H1 (cell line): Measurements from ENCODE around the gene OPA3. TPM values are rescaled to one million over a fixed set of nuclear protein-coding genes. Genes with fewer than 3 reads are reported as not detected.

Source experiments
- ATF3 ChIP-seq: IDR thresholded peaks from 2 replicates; pipeline ENCODE4 v1.6.1; 2011; ENCODE audit warnings: low read depth, mild to moderate bottlenecking, low read length; ENCODE audit not compliant: insufficient read depth
- EP300 ChIP-seq, 2 experiments: IDR thresholded peaks; 1 replicate in 1 of 2; 2 replicates in 1 of 2; pipeline ENCODE4 v1.6.1; 2011 to 2012; ENCODE audit warnings: low read depth in 2 of 2, low read length in 2 of 2, mild to moderate bottlenecking in 2 of 2, borderline replicate concordance in 1 of 2, inconsistent platforms in 1 of 2, moderate library complexity in 1 of 2
- FOSL1 ChIP-seq: IDR thresholded peaks from 2 replicates; pipeline ENCODE4 v1.6.1; 2011; ENCODE audit warnings: mild to moderate bottlenecking, low read depth, low read length, moderate library complexity; ENCODE audit not compliant: insufficient read depth
- RAD21 ChIP-seq, 2 experiments: IDR thresholded peaks in 1 of 2; conservative IDR thresholded peaks in 1 of 2; 2 replicates each; pipeline ENCODE4 v1.6.1; 2011; ENCODE audit warnings: low read depth in 2 of 2, low read length in 2 of 2, improper control_type of control experiment in 1 of 2, inconsistent platforms in 1 of 2, mild to moderate bottlenecking in 1 of 2, moderate library complexity in 1 of 2
- RNF2 ChIP-seq: fragments of 200-900, 300-1000 bp; sonication (generic); IDR thresholded peaks from 2 replicates; pipeline ENCODE4 v1.7.1; 2016; ENCODE audit warnings: borderline replicate concordance, low read depth, mild to moderate bottlenecking, antibody characterized with exemption, low read length; ENCODE audit not compliant: poor library complexity, severe bottlenecking; ENCODE audit errors: missing control alignments
- polyA plus RNA-seq, 7 experiments: library from polyadenylated mRNA; depleted of rRNA in 3 of 7; stranded (reverse) in 5 of 7; unstranded in 2 of 7; fragments of >200 nt in 5 of 7; fragments of 200-250 nt in 2 of 7; gene quantifications; 1 replicate in 5 of 7; 2 replicates in 1 of 7; 4 replicates in 1 of 7; pipeline versions ENCODE4 v1.2.1 to v1.2.3, GENCODE V29; 2011 to 2013; ENCODE audit warnings: missing spikeins in 2 of 7, mixed read lengths in 2 of 7
- total RNA-seq: library from RNA; stranded (reverse); fragmentation: NEBNext Ultra II Directional; extraction: Animal tissue kit (Norgen Biotek cat#: 25700); gene quantifications from 2 replicates; pipeline ENCODE4 v1.2.1, GENCODE V29; 2021

The OPA3 gene
- total and polyA plus RNA-seq, 2 of the 8 experiments (the other 6 are each of a cell fraction or from before 2014, with no cell fraction given): 12.5 to 14.5 TPM

DNA sequence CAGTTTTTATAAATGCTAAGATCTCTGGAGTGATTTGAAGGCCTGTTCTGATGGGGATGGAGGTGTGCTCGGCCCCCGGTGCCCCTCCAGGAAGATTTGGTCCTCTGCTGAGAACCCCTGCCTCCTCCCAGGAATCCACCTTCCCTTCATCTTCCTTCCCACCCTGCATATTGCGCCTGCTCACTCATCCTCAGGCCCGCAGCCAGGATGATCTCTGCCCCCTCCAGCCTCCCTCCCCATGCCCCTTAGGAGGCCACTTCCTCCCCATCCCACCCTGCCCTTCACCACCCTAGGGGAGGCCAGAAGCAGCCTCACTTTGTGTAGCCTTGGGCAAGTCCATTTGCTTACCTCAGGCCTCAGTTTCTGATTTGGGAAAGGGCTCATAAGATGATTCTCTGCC, 57.6 kb downstream of the OPA3 start (continued):
- TF ChIP-seq EP300 (IDR thresholded peaks at IDR 0.05; ENCODE audit: borderline replicate concordance in 1 of 2, low read depth in 2 of 2, low read length in 2 of 2): no peak
- TF ChIP-seq RNF2: no peak
- TF ChIP-seq FOSL1: no peak
- no peak for TF ChIP-seq ATF3
- TF ChIP-seq RAD21 (IDR thresholded peaks at IDR 0.05 in 1 of 2, conservative IDR thresholded peaks at IDR 0.05 in 1 of 2; ENCODE audit: low read depth in 2 of 2, low read length in 2 of 2): no peak
- TF ChIP-seq, all 59 proteins: peak for 0
